ENCODE results near the gene CALN1.
"Not testable (repeated sequence)": the region's sequence is repeated elsewhere in the genome, so short reads cannot be mapped to it uniquely, and the experiment has no call there.

The CALN1 gene

DNA sequence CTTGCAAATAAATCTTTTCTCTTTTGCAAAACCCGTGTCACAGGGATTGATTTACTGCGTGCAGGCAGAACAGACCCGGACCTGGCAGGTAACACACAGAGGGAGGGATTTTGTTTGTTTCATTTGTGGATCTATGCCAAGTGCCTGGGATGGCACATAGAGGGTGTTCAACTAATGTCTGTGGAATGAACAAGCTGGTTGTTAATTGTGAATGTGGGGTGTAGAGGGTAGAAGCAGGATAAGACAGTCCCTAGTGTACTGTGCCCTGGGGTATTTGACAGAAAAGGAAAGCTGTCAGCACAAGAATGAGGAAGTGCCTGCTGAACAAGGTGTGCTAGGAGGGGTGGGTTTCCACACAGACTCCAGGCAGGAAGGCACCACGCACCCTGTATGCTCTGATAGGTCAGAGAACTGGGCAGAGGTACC is 331.8 kb downstream of the CALN1 start:
- no peak for DNase-seq

GRCh38 chr7:72078856-72079255 is 333.3 kb downstream of the CALN1 start:
- DNase-seq, result no peak

DNA sequence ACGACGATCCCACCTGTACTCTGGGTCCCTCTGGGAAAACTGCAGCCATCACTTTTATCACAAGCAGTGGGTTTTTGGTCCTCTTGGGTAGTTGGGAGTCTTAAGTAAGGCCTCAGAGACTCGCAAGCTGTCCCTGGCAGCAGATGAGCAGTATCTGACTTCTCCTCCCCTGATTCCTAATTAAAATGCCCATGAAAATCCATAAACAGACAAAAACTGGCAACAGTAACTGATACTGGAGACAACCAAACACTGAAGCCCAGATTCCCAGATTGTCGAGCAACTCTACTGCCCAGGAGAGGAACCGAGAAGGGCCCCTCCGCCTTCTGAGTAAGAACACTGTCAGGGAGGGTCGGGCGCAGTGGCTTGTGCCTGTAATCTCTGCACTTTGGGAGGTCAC is 333.8 kb downstream of the CALN1 start:
- DNase-seq, result no peak

DNA sequence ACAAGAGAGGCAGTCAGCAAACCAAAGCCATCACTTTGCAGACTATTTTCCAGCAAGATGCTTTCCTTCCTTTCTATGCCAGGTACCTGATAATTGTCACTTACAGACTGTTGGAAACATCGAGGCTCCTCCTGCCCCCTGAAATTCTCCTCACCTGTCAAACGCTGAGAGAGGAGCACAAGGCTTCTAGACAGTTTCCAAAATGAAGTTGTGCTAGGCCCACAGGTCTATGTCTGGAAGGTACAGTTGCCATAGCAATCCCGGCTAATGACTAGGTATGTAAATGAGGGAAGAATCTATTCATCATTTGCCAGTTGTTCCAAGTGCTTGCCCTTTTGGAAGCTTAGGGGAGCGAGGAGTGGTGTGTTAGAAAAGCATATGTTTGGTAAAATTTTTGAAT is 334.4 kb downstream of the CALN1 start:
- no peak for DNase-seq

DNA sequence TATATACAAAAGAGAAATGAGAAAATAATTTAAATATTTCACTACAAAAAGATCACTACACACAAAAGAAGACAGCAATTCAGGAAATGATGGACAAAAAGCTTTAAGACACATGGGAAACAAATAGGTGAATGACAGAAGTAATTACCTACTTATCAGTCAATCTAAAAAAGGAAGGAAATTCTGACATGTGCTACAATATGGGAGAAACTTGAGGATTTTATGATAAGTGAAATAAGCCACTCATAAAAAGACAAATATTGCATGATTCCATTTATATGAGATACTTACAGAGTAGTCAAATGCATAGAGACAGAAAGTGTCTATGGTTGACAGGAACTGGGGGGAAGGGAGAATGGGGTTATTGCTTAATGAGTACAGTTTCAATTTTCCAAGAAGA is 339.2 kb downstream of the CALN1 start:
- DNase-seq, result no peak

DNA sequence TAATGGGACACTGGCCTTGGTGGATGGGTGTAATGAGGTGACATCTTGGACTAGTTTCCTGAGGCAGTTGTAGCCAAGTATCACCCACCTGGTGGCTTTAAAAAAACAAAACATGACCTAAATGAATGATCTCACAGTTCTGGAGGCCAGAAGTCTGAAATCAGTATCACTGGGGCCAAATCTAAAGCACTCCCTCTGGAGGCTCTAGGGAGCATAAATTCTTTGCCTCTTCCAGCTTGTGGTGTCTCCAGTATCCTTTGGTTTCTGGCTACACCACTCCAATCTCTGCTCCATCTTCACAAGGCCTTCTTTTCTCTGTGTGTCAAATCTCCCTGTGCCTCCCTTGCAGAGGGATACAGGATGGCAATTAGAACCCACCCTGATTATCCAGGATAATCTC is 342.9 kb downstream of the CALN1 start:
- DNase-seq, result no peak

DNA sequence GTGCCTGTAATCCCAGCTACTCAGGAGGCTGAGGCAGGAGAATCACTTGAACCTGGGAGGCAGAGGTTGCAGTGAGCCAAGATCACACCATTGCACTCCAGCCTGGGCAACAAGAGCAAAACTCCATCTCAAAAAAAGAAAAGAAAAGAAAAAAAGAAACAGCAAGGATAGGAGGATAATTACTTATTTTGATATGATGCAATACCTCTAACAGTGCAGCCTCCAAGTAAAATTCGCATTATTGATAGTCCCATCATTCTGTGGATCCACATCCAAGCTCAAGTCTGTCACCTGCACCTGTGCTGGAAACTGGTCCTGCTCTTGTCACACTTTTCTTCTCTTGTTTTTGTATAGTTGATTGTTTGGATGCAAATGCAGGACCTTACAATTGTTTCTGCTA is 346.4 kb downstream of the CALN1 start:
- not testable (repeated sequence) for DNase-seq

DNA sequence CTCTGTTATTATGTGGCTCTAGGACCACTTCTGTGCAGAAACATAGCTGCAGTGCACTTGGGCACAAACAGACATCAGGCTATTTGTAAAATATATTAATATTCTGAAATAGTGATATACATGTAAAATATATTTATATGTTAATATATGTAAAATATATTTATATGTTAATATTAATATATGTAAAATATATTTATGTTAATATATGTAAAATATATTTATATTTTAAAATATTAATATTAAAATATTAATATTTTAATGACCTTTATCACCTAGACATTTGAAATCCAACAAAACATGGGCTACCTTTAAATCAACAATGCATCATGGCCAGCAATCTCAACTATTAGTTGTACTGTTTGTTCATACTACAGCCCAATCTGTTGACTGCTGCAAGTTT is 347.2 kb downstream of the CALN1 start:
- no peak for DNase-seq

- no peak for DNase-seq
Observed at GRCh38 chr7:72063330-72063729, 348.8 kb downstream of the CALN1 start.

DNA sequence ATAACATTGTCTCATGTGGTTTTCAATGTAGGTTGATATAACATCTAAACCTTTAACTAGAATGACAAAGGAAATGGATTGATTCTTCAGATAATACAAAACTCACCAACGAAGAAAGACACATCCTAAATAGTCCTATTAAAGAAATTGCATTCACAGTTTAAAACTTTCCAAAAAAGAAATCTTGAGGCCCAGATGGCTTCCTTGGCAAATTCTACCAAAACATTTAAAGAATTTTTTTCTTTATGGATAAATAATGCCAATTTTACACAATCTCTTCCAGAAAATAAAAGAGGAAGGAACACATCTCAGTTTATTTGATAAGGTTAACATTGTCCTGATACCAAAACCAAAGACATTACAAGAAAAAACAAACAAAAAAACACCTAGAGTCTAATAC is 349.5 kb downstream of the CALN1 start:
- no peak for DNase-seq

GRCh38 chr7:72059925-72060324 is 352.2 kb downstream of the CALN1 start:
- no peak for DNase-seq

DNA sequence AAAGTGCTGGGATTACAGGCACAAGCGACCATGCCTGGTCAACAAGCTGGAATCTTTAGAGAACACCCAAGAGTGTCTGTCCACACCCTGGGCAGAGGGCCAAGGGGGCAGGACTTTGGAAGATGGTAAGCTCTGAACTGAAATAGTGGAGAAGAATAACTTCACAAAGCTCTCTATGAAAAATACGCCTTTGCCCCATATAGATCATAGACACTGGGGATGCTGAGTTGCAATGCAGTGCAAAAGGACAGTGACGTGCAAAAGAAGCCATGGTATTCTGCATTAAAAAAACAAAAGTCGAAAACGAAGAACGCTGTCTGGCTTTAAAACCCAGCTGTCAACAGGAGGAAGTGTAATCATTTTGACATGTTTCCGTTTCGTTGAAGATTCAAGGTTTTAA is 353.6 kb downstream of the CALN1 start:
- no peak for DNase-seq

- DNase-seq, result no peak
Observed at GRCh38 chr7:72057796-72058195, 354.3 kb downstream of the CALN1 start.

GRCh38 chr7:72057231-72057630 is 354.9 kb downstream of the CALN1 start:
- no peak for DNase-seq

DNA sequence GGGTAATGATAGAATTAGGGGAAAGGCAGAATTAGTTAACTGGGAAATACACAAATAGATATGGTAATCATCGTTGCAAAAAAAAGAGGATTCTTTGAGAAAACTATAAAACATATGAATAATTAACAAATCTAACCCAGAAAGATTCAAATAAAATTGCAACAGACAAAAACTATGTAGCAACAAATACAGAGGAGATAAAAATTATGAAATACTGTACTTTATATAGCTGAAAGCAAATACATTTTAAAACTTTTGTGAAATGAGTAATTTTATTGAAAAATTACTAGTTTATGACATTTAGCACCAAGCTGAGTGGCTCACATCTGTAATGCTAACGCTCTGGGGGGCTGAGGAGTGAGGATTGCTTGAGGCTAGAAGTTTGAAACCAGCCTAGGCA is 356.7 kb downstream of the CALN1 start:
- no peak for DNase-seq

- DNase-seq, result no peak
Observed at GRCh38 chr7:72053292-72053691, 358.8 kb downstream of the CALN1 start.

DNA sequence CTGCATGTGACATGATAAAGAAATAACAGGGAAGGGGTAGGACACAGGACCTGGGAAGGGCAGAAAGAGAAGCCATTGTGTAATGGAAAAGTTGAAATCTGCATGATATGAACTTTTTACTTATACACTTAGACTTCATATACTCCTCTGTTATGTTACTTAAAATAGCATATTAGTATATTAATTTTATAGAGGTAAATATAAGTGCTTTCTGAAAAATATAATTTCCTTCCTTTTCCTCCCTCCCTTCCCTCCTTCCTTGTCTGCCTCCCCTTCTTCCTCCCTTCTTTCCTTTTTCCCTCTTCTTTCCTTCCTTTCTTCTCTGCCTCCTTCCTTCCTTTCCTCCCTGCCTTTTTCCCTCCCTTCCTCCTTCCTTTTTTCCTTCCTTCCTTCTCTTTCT is 363.7 kb downstream of the CALN1 start:
- no peak for DNase-seq

DNA sequence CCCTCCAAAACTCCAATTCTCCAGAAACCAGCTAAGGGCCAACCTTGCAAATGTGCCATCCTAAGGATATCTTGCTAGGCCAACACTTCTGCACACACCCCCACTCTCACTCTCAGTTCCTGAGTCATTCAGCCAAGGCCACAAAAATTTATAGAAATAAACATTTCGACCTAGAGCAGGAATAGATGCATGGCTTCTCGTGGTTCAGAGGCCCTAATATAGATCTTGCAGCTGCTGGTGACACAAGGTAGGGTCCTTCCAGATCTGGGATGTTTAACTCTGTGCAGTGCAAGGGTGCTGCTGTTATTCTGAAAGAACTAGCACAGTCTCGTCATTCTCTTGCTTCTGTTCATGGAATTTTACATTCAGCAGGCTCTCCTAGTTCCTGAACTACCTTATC is 369.3 kb downstream of the CALN1 start:
- DNase-seq, result no peak

GRCh38 chr7:72040641-72041040 is 371.5 kb downstream of the CALN1 start:
- DNase-seq, result no peak

DNA sequence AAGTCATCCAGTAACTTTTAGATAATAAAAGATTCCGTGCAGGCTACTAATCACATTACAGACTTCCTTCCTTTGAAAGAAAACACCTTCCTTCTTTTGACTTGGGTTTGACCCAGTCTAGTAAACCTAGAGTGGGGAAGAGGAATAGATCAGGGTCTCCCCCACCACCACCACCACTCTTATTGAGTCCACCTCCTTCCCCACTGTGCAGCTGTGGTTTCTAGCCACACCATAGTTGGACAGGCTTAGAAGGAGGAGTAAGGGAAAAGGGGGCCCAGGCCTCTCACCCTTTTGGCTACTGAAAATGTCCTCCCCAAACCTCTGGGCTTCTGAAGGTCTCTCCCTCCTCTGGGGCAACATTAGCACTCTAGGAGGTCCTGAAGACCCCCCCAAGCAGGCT is 372.7 kb downstream of the CALN1 start:
- no peak for DNase-seq

GRCh38 chr7:72038022-72038732 is 374.0 kb downstream of the CALN1 start:
- no peak for DNase-seq

DNA sequence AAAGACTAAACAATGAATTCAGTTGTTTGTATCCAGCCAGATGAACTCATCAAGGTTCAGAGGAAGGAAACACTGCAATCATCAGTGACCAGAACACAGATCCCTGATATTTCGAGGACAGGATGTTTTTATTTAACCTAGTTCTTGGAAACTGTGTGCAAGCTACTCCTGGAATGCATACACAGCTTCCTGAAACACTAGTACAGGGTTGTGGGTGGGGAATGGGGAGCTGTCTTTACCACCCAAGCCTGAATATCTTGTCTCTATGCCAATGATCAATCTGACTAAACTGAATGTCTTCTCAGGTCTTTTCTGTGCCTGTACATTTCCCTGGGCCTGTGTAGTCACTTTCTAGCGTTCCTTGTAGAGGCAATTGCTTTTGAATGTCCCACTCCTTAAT is 374.6 kb downstream of the CALN1 start:
- no peak for DNase-seq

GRCh38 chr7:72035266-72035665 is 376.9 kb downstream of the CALN1 start:
- DNase-seq, result no peak

DNA sequence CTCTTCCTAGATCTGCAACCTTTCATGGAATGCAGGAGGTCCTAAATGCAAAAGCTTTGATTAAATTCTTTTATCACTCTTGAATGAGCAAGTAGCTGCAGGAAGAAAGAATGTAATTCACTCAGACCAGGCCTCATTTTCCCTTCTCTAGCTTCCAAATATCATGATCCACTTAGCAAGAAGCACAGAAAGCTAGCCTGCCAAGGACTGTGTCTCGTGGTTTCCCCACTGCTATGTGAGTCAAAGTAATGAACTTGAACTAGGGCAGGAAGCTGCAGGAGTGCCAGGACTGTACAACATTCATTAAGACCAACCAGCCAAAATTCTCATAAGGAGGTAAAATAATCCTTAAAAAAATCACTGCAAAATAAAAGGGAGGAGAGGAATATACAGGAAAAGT is 379.2 kb downstream of the CALN1 start:
- no peak for DNase-seq

DNA sequence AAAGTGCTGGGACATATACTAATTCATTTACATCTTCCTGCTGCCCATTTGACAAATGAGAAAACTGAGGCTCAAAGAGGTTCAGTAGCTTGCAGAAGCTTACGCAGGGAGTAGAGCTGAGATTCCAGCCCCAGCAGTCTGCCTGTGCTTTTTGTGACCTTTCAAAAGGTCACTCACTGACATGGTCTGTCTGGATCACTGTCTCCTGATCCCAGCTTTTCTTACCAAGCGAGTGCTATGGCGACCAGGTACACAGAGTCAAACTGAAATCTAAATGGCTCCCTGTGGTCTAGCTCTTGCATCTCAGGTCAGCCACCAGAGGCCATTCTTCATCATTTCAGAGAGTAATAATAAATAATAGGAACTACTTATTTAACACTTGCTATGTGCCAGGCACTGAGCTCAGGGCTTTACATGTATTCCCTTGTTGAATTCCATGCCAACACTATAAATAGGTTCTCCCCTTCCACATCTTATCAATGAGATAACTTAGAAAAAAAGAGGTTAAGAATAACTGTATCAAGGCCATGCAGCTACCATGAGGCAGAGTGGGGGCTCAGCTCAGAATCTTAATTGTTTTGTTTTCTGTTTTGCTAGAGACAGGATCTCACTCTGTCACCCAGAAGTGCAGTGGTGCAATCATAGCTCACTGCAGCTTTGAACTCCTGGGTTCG is 381.0 kb downstream of the CALN1 start:
- no peak for DNase-seq
